ENCODE measurements around the gene IL36RN. TPM values are rescaled to one million over a fixed set of nuclear protein-coding genes. Genes with fewer than 3 reads are reported as not detected.

Gene IL36RN
- total RNA-seq, 1 donor from 2014 or later: 0.85 TPM

- H3K9me3 Mint-ChIP-seq: no peaks in the 10 kb centered on the region
- H3K4me3 Mint-ChIP-seq: no peak overlapping the region
- no peak overlapping the region for H3K27ac Mint-ChIP-seq
- TF ChIP-seq CTCF (IDR thresholded peaks at IDR 0.05; ENCODE audit: unreplicated experiment): no peak
- no peaks in the 10 kb centered on the region for H3K4me1 Mint-ChIP-seq
- H3K36me3 Mint-ChIP-seq: no peaks in the 10 kb centered on the region
- peaks cover 47% of the 10 kb centered on the region for H3K27me3 Mint-ChIP-seq (ENCODE audit: low read depth)
- DNase-seq (ENCODE audit: low spot score in 2 of 2, unreplicated experiment in 2 of 2): no peak
These were observed 16.0 kb downstream of the IL36RN start for GRCh38 chr2:113075030-113075429.

- Mint-ChIP-seq H3K36me3 (no peaks in the 10 kb centered on the region), H3K4me3 (no peak overlapping the region), H3K27ac (no peak overlapping the region), H3K27me3 (ENCODE audit: low read depth) (peaks cover 51% of the 10 kb centered on the region), H3K9me3 (no peaks in the 10 kb centered on the region), H3K4me1 (no peaks in the 10 kb centered on the region)
- no peak for TF ChIP-seq CTCF (IDR thresholded peaks at IDR 0.05; ENCODE audit: unreplicated experiment)
- DNase-seq (ENCODE audit: low spot score in 2 of 2, unreplicated experiment in 2 of 2): no peak
These were observed 16.6 kb downstream of the IL36RN start for GRCh38 chr2:113075600-113075999.

GRCh38 chr2:113076954-113077669 lies 18.1 kb downstream of the IL36RN start:
- H3K27me3 Mint-ChIP-seq (ENCODE audit: low read depth): peaks cover 61% of the 10 kb centered on the region
- H3K9me3 Mint-ChIP-seq: no peaks in the 10 kb centered on the region
- no peak for DNase-seq (ENCODE audit: low spot score in 2 of 2, unreplicated experiment in 2 of 2)
- H3K4me1 Mint-ChIP-seq: no peaks in the 10 kb centered on the region
- no peak overlapping the region for H3K27ac Mint-ChIP-seq
- no peaks in the 10 kb centered on the region for H3K36me3 Mint-ChIP-seq
- no peak overlapping the region for H3K4me3 Mint-ChIP-seq
- no peak for TF ChIP-seq CTCF (IDR thresholded peaks at IDR 0.05; ENCODE audit: unreplicated experiment)

GRCh38 chr2:113077921-113078320 lies 18.9 kb downstream of the IL36RN start:
- Mint-ChIP-seq H3K27ac (no peak overlapping the region), H3K9me3 (no peaks in the 10 kb centered on the region), H3K4me3 (no peak overlapping the region), H3K4me1 (no peaks in the 10 kb centered on the region), H3K36me3 (no peaks in the 10 kb centered on the region), H3K27me3 (ENCODE audit: low read depth) (peaks cover 67% of the 10 kb centered on the region)
- no peak for DNase-seq (ENCODE audit: low spot score in 2 of 2, unreplicated experiment in 2 of 2)
- TF ChIP-seq CTCF (IDR thresholded peaks at IDR 0.05; ENCODE audit: unreplicated experiment): no peak

- peaks cover 72% of the 10 kb centered on the region for H3K27me3 Mint-ChIP-seq (ENCODE audit: low read depth)
- no peak for DNase-seq (ENCODE audit: low spot score in 2 of 2, unreplicated experiment in 2 of 2)
These were observed 19.4 kb downstream of the IL36RN start for GRCh38 chr2:113078350-113078839.

More at GRCh38 chr2:113078350-113078839, 19.4 kb downstream of the IL36RN start:
- no peaks in the 10 kb centered on the region for H3K36me3 Mint-ChIP-seq
- no peak overlapping the region for H3K27ac Mint-ChIP-seq
- no peaks in the 10 kb centered on the region for H3K4me1 Mint-ChIP-seq
- no peak overlapping the region for H3K4me3 Mint-ChIP-seq
- TF ChIP-seq CTCF (IDR thresholded peaks at IDR 0.05; ENCODE audit: unreplicated experiment): no peak
- H3K9me3 Mint-ChIP-seq: no peaks in the 10 kb centered on the region

Data from mesothelial cell of epicardium (in vitro differentiated cells).